A549 (cell line): ENCODE results near the gene LILRA1.
"Not testable (repeated sequence)": the region's sequence is repeated elsewhere in the genome, so short reads cannot be mapped to it uniquely, and the experiment has no call there.

Experiments
- EP300 ChIP-seq, 2 experiments: fragments of >200 bp; sonication (Bioruptor Twin); formaldehyde crosslinking; IDR thresholded peaks; 2 replicates in 1 of 2; 3 replicates in 1 of 2; pipeline ENCODE4 v1.6.1; 2016 to 2017
- HDAC2 ChIP-seq: fragments of 200-600 bp; sonication (generic); IDR thresholded peaks from 2 replicates; pipeline ENCODE4 v1.6.1; 2016
- MAFK ChIP-seq: fragments of 450-650 bp; IDR thresholded peaks from 2 replicates; pipeline ENCODE4 v1.6.1; 2014; ENCODE audit not compliant: partially characterized antibody
- TF ChIP-seq, protein P1 (sequence below): fragments of 150-350 bp; IDR thresholded peaks from 2 replicates; pipeline ENCODE4 v1.6.1; 2014; ENCODE audit warnings: low read depth, mild to moderate bottlenecking, low read length

DNA sequence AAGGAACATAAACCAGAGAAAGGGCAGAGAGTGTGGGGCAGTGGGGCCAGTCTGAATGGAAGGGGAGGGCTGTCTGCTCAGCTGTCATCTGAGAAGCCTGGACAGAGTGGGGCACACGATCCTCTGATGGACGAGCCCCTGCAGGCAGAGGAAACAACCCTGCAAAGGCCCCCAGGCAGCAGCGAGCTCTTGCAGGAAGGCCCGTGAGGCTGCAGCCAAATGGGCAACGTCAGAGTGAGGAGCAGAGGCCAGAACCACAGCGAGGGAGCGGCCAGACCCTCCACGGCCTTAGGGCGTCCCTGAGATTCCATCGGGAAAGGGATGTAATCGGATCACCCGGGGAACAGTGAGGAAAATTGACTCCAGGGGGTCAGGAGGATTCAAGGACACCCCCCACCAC is 42.6 kb downstream of the LILRA1 start:
- not testable (repeated sequence) for TF ChIP-seq HDAC2; EP300 (IDR thresholded peaks at IDR 0.05); MAFK
- TF ChIP-seq, protein P1, sequence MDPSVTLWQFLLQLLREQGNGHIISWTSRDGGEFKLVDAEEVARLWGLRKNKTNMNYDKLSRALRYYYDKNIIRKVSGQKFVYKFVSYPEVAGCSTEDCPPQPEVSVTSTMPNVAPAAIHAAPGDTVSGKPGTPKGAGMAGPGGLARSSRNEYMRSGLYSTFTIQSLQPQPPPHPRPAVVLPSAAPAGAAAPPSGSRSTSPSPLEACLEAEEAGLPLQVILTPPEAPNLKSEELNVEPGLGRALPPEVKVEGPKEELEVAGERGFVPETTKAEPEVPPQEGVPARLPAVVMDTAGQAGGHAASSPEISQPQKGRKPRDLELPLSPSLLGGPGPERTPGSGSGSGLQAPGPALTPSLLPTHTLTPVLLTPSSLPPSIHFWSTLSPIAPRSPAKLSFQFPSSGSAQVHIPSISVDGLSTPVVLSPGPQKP = not testable (repeated sequence)
